Hair follicle dermal papilla cell (primary cell): ENCODE results near the gene CXCL6. TPM values are rescaled to one million over a fixed set of nuclear protein-coding genes. Genes with fewer than 3 reads are reported as not detected.

ENCODE experiments used
- total RNA-seq: library from RNA; depleted of rRNA; stranded (reverse); fragments of >200 nt; gene quantifications from 2 replicates; pipeline ENCODE4 v1.2.3, GENCODE V29; 2012

The CXCL6 gene
- total RNA-seq = 14.4 and 15.5 TPM in 2 replicates

GRCh38 chr4:73836373-73837279 is at the start of gene CXCL6:
Gene CXCL6 (plus strand): TSS chr4:73836678. CDS start chr4:73836751, 73 bp downstream.

GRCh38 chr4:73853246-73853704 is 16.8 kb downstream of the CXCL6 start, which contains the start of gene PF4V1:
Gene PF4V1 (plus strand): TSS chr4:73853296. CDS start chr4:73853363, 67 bp downstream.

GRCh38 chr4:73869130-73870055 is 32.9 kb downstream of the CXCL6 start, which contains the start of gene CXCL1:
Gene CXCL1 (plus strand): TSS chr4:73869393. CDS start chr4:73869471, 78 bp downstream.

Other genes with a start within 250 kb of the CXCL6 start
- under 0.01 and 0.16 TPM in 2 replicates for gene RASSF6, start 216.2 kb upstream of the CXCL6 start, total RNA-seq
- 2.1 and 25.8 TPM in 2 replicates for gene CXCL8, start 96.1 kb upstream of the CXCL6 start, total RNA-seq
- not detected in 2 replicates for gene PF4V1, start 16.6 kb downstream of the CXCL6 start, total RNA-seq
- gene CXCL1, start 32.7 kb downstream of the CXCL6 start, total RNA-seq = 78.3 and 166 TPM in 2 replicates
- gene PF4, start 145.3 kb downstream of the CXCL6 start, total RNA-seq = not detected in 2 replicates
- gene PPBP, start 151.5 kb downstream of the CXCL6 start, total RNA-seq = not detected in 2 replicates
- 0.61 and 2.8 TPM in 2 replicates for gene CXCL5, start 162.0 kb downstream of the CXCL6 start, total RNA-seq
- gene CXCL3, start 202.0 kb downstream of the CXCL6 start, total RNA-seq = 1.1 and 5.2 TPM in 2 replicates